Measurements from ENCODE around the gene PLCG2.

PLCG2 gene

DNA sequence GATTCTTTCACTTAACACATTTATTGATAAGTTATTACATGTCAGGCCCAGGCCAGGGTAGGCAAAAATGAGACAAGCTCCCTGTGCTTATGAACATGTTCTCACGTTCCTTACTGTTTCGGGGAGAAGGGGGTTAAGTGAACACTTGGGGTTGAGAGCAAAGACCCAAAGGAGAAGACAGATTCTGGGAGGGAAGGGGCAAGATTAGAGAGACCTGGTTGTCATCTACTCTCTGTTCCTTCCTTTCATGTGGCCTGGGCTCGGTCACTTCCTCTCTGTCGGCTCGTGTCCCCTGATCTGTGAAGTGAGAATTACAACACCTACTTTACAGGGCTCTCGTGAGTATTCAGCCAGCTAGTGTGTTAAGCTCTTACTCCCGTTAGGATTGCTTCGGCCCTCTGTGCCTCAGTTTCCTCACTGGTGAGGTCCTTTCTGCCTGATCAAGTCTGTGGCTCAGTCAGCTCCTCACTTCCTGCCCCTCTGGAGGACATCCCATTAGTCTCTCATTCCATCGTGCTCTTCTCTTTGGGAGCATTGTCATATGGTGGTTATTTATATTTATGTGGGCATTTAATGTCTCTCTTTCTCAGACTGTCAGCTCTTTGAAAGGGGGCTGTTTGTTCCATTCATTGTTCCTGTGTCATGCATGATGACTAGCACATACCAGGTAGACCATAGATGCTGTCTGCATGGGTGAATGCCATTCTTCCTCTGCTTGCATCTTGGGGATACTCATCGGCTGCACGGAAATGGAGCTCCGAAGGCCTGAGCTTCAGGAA, 38.9 kb downstream of the PLCG2 start:
- no peak for DNase-seq

DNA sequence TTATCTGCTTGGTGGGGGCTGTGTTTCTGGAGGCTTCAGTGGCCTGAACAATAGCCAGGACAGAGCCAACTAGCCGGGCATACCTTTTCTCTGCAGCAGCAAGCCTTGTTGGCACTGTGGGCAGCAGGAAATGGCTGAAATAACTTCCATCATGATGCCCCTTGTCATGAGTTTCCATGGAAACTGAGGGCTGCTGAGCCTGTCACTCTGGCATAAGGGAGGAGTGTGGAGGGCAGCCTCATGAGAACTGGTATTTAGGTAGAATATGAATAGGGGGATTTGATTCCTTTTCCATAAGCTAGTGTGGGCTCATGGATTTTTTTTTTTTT, 39.4 kb downstream of the PLCG2 start:
- DNase-seq: no peak

DNA sequence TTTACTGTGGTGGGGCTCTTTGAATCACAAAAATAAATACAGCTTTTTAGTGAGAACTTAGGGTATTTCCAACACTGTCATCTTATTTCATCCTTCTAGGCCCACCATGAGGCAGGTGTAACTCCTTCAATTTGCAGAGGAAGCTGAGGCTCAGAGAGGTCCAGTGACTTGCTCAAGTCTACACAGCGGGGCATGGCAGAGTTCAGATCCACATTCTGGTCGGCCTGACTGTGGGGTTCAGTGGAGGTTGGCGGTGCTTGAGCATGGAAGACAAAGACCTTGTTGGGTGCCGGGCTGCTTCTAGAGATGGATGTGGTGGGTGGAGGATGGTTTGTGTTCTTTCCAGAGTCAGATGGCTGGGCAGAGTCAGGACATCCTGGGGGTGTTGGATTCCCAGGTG, 39.8 kb downstream of the PLCG2 start:
- no peak for DNase-seq

DNA sequence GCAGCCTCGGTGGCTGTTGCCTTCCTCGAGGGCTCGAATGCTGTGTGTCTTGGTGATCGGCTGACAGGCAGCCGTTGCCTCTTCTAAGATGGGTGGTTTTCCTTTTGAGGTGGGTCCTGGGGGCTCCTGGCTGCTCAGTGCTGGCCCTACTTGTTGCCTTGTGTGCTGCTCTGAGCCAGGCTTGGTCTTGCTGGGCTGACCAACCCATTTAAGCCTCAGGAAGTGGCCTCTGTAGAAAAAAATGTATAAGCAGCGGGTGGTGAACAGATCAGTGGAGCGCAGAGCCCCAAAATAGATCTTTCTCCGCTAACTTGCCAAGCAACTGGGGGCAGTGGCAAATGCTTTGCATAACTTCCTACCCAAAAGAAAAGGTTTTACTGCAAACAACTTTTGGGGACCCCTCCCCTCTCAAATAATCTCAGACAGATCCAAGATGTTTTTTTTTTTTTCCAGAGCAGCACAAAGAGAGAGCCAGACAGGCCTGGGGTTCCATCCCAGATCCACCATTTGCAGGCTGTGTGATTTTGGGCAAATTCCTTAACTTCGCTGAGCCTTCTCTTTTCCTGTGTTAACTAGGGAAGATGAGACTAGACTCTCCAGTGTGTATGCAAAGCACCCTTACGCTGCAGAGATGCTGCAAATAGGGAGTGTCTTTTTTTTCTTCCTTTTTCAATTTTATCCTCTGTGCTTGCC, 42.5 kb downstream of the PLCG2 start:
- DNase-seq: no peak

DNA sequence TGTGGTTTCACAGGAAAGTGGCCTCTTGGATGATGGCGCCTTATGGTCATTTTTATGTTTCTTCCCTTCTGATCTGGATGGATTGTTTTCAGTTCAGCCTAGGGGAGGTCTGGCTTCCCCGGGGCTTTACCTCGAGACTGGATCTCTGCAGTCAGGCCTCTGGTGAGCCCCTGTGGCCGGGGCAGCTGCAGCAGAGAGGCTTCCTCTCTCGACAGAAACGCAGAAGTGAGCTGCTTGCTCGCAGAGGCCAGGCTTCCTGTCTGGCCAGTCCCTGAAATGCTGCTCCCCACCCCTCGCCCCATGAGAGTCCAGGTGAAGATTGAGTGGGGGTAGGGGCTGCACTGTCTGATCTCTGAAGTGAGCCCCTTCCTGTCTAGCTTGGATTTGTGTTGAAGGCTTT, 44.0 kb downstream of the PLCG2 start:
- no peak for DNase-seq

DNA sequence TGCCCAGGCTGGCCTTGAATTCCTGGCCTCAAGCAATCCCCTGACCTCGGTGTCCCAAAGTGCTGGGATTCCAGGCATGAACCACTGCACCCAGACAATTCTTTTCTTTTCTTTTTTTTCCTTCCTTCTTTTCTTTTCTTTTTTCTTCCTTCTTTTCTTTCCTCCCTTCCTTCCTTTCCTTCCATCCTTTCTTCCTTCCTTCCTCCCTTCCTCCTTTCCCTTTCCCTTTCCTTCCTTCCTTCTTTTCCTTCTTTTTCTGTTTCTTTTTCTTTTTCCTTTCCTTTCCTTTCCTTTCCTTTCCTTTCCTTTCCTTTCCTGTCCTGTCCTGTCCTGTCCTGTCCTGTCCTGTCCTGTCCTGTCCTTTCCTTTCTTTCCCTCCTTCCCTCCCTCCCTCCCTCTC, 44.6 kb downstream of the PLCG2 start:
- DNase-seq: no peak

DNA sequence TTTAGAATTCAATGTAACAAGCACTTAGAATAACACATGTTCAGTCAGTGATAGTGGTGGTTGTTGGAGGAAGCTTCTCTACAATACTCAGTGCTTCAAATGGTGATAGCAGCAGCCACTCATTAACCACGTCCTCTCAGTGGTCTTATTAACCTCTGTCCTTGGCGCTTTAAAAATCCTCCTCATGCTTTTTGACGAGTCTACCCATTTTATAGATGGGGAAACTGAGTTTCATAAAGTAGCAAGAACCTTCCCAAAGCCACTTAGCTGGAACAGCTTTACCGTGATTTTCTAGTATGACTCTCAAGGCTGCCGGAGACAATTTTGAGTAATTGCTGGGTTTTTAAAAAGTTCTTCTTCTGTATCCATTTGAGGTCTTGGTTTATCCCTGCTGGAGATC, 47.4 kb downstream of the PLCG2 start:
- DNase-seq: no peak

DNA sequence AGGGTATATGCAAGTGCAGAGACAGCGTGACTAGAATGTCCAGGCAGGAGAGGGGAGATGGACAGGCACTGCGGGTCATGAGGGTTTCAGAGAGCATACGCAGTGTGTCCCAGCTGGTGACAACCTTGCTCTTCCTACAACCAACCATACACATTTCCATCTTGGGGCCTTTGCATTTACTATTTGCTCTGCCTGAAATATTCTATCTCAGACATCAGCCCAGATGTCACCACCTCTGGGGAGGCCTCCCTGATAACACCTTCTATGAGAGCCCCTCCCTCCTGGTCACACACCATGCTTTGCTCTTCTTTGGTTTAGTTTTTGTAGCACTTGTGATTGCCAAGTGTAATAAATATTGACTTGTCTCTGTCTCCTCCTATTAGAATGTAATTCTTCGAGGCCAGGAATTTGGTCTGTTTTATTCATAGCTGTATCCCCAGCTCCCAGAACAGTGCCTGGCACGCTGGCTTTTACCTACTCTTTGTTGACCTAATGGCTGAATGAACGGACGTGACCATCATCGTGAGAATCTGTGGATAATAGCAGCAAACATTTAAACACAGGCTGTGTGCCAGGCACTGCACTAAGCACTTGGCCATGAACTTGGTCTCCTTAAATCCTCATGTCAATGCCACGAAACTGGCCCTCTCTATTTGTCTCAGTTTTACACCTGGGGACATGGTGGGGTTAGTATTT, 51.9 kb downstream of the PLCG2 start:
- no peak for DNase-seq

DNA sequence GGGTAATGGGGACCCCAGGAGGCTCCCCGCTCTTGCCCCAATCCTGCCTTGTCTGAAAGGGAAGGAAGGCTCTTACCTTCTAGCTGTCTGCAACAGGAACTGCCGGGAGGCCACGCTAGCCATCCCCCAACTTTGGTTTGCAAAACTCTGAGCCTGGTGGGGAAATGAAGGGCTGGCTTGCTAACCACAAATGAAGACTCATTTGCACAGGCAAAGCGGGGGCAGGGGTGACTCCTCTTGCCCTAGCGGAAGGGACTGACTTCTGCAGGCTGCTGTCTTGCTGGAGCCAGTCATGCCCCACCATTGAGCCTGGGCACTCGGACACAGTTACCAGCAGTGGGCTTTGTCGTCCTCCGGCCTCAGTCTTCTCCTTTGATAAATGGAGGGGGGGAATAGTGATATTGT, 52.6 kb downstream of the PLCG2 start:
- DNase-seq: peak; percentile 51

DNA sequence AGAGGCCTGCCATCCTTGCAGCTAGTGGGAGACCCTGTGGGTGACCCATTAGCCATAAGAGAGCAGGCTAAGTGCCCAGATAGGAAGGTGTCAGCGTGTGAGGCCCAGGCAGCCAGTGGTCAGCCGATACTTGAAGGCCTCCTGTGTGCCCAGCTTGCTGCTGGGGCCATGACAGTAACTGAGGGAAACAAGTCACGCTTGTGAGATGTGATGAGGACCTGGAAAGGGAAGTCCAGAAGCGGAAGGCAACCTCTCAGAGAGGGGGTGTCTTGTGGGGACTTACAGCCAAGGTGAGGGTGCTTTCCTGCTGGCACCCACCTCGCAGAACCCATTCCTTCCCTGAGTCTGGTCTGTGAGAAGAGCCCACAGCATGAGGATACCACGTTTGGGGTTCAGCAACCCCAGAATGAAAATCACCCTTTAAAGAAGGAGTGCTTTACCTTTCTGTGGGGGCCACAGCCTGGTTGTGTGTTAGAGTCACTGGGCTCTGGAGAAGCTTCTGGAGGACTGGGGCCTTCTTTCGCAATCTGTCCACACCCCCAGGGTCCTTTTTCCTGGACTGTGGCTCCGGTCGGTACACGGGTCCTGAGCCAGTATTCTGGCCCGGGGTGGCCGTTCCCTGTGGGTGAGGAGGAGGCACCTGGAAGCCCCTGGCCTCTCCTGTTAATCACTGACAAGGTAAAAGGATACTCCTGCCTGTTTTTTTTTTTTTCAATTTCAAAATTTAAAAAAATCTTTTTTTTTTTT, 53.9 kb downstream of the PLCG2 start:
- no peak for DNase-seq

DNA sequence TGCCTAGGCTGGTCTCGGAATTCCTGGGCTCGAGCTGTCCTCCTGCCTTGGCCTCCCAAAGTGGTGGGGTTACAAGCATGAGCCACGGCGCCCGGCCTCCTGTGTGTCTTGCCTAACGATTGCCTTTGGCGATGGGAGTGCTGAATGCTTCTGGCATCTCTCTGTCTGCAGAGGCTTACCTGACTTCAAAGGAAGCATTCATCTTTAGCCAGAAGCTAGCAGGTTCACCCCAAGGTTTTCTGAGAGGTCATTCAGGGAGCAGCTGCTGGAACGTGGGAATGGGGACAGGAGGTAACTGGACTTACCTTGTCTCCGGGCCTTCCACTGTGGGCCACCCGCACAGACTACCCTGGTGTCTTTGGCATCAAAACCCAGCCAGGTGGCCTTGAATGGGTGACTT, 54.7 kb downstream of the PLCG2 start:
- DNase-seq: no peak

DNA sequence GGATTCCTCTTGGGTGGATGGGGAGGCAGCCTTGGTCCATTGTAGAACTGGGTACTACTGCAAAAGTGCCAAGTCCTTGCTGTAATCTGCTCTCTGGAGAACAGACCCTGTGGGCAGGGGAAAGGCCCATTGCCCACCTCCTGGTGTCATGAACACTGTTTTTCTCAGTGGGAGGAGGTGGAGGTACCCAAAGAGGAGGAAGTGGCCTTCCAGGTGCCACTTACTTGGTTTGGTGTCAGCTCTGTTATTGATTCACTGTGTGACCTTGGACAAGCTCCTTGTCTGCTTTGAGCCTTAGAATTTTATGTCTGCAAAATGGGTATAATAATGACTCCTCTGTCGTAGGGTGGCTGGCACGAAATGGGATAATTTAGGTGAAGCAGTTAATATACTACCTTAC, 55.8 kb downstream of the PLCG2 start:
- no peak for DNase-seq

DNA sequence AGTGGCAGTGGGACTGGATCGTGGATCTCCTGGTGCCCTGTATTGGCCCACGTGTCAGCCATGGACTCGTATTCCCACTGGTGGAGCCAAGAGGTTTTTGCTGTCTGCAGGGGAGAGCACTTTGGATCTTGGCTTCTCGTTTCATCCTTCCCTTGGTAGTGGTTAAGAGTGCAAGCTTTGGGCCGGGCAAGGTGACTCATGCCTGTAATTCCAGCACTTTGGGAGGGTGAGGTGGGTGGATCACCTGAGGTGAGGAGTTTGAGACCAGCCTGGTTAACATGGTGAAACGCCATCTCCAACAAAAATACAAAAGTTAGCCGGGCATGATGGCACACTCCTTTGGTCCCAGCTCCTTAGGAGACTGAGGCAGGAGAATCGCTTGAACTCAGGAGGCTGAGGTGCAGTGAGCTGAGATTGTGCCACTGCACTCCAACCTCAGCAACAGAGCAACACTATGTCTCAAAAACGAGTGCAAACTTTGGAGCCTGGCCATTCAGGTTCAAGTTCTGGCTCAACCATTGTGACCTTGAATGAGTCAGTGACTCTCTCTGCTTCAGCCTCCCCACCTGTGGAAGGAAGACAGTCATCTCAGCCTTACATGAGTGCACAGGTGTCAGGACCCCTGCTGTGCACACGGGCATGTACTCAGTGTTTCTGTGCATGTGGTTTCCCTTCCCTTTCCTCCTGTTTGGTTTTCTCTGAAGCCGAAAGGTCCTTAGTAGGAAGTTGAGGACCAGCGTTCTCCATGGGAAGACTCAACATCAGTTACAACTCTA, 57.4 kb downstream of the PLCG2 start:
- no peak for DNase-seq

DNA sequence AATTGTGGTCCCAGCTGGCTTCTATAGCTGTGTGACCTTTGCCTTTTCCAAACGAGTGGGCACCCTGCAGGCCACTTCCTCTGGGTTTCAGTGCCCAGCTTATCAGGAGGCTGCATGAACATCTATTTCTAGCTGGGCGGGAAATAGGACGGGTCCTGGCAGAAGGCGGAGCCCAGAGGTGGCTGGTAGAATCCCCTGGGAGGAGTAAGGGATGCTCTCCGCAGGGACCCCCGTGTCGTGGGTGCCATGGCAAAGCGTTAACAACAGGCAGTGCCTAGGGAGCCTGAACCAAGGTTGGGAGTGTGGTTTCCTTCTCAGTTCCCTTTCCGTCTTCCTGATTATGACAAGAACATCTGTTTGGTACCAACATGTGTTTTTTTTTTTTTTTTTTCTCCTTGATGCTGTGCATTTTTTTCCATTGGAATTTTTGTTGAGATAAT, 58.2 kb downstream of the PLCG2 start:
- DNase-seq: no peak

DNA sequence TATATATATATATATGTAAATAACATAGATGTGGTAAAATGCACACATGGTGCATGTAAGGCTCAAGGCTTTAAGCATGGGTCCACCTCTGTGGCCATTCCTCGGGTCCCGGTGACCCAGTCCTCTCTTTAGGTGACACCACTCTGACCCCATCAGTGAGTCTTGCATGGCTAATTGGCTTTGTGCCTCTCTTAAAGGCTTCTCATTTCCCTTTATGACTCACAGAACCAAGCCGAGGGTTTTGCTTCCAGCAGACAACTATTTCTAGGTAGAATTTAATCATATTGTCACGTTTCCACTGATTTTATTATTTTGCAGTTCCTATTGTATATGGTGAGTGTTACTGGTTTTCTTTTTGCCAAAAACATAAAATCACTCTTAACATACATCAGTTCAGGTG, 59.7 kb downstream of the PLCG2 start:
- DNase-seq: no peak

DNA sequence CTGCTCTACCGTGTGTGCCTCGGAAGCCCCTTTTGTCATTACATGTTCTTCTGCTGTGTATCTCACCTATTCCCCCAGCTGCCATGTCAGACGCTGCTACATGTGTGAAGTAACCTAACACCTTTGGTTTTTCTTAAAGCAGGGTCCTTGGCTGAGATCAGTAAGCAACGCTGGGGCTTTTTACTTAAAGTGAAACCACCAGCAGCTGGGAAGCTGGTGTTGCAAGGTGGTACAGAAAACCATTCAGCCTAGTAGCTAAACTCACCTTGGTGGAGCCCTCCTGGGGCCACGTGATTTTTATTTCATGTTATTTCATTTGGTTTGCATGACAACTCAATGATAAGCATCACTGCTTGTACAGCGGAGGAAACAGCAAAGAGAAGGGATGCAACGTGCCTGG, 62.6 kb downstream of the PLCG2 start:
- no peak for DNase-seq

DNA sequence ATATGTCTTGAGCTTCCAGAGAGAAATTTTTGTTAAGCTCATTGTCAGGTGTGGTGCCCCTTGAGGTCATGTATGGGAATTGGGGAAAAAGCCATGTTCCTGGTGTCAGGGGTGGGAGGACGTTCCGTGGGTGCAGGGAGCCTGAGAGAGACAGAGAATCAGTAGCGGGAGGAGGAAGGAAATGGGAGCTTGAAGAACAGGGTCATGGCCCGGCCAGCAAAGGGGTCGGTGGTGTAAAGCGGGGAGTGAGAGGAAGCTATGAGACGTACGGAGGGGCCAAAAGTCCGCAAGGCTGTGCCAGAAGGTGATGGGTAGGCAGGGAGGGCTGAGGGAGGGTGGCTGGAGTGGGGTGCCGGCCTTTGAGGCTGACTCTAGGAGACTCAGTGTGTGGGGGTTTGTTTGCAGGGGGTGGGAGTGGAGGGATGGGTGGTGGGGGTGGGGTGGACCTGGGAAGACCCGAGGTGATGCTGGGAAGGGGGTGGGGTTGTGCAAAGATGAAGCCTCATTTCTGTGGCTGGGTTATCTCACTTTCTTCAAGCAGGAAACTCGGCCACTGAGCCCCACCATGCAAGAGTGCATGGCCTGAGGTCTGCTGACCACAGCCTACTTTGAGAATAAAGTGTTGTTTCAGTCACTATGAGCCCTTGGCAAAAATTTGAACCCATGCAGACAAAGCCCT, 63.6 kb downstream of the PLCG2 start:
- DNase-seq: no peak

DNA sequence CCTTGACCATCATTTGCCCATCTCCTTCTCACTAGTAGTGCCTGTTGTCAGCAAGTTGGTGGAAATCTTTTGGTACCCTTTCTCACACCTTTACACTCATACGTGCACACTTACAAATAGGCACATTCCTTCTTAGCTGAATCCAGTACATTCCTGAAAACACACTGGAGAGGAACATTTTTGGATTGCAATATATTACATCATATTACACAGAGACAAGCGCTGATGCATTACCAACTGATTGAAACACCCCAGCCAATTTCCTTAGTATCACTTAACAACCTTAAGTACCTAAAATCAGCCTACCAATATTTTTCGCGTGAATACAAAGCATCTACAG, 64.1 kb downstream of the PLCG2 start:
- DNase-seq: no peak

DNA sequence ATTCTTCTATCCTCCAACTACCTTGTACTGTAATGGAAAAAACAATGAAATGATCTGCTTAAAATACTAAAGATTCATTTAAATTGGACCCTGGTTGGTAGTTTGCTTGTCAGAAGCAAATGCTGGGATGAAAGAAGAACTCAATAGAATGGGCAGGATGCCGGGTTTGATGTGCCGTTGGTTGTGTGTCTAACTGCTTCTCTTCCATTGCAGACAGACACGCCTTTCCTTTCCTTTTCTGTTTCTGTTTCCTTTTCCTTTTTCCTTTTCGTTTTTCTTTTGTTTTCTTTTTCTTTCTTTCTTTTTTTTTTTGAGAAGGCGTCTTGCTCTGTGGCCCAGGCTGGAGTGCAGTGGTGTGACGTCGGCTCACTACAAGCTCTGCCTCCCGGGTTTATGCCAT, 64.6 kb downstream of the PLCG2 start:
- DNase-seq: no peak

DNA sequence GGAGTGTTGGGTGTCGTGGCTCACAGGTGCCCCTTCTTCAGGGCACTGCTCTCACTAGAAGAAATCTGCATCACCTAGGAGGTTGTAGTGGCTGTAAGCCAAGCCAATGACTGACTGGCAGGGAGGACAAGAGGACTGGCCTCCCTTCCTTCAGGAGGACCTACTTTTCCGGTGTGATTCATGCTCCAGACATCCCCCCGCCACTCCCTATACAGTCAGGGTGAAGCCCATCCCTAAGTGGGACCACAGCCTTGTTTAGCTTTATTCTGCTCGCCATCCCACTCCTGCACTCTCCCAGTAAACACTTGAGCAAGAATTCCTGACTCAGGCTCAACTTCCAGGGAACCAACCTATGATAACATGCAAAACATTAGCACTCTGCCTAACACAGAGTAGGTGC, 67.0 kb downstream of the PLCG2 start:
- no peak for DNase-seq

DNA sequence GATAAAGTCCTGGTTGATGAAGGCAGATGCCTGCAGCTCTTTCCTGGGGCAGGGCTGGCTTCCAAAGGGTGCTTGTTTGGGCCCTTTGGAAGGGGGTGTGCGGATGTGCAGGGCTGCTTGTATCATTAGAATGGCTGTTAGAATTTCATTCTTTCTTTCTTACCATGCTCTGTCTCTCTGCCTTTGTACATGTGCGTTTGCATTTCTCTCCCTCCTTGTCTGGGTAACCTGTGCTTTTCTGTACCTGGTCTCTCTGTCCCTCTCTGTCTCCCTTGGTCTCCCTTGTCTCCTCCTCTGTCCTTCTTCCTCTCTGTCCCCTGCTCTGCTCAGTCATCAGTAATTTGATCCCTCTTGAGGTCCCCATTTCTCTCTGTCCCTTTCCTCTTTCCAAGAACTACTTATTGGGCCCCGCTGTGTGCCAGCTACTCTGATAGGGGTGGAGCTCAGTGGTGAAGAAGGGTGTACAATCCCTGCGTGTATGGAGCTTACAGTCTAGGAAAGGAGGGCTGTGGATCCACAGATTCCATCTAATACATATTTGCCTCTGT, 69.3 kb downstream of the PLCG2 start:
- DNase-seq: no peak

All from stimulated activated CD4-positive, alpha-beta T cell treated with anti-CD3 and anti-CD28 coated beads, Interleukin-15, amount 100 ng/mL, for 24 hours (primary cell).